LoVo (cell line): Measurements from ENCODE around the gene CMPK1.
A peak's percentile ranks its signal among the peaks of the same experiment; 100 is the strongest.
"Not testable (repeated sequence)": the region's sequence is repeated elsewhere in the genome, so short reads cannot be mapped to it uniquely, and the experiment has no call there.

ENCODE experiments used
- DNase-seq: peaks from one replicate; pipeline ENCODE4 v3.0.0-alpha.2; 2016; ENCODE audit warnings: low spot score

Gene CMPK1

GRCh38 chr1:47338249-47339077, 4.9 kb downstream of the CMPK1 start:
- DNase-seq, result no peak

- DNase-seq, result no peak
Observed at GRCh38 chr1:47340227-47340626, 6.6 kb downstream of the CMPK1 start.

DNA sequence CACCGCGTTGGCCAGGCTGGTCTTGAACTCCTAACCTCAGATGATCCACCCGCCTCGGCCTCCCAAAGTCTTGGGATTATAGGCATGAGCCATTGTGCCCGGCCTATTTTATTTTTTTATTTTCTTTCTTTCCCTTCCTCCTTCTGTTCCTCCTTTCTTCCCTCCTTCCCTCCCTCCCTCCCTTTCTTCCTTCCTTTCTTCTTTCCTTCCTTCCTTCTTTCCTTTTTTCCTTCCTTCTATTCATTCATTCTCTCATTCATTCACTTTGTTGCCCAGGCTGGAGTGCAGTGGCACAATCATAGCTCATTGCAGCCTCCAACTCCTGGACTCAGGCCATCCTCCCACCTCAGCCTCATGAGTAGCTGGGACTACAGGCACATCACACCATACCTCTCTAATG, 13.4 kb downstream of the CMPK1 start:
- not testable (repeated sequence) for DNase-seq

- DNase-seq, result no peak
Observed at GRCh38 chr1:47347735-47348134, 14.1 kb downstream of the CMPK1 start.

DNA sequence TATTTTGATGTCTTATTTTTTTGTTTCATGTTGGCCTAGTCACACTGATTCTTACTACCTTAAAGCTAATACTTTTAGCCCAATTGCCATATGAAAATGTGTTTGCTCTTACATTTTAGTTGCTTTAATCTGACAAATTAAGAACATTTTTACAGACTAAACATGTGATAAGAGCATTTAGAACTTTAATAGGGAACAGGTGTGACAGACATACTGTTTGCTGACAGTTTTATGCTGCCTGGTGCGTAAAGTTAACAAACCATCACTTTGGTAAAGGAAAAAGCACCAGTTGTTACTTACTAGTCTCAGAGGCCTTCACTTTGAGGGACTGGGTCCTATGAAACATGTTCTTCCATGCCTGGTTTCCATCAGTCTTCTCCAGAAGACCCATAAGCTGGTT, 14.7 kb downstream of the CMPK1 start:
- no peak for DNase-seq

- DNase-seq, result no peak
Observed at GRCh38 chr1:47351305-47351704, 17.7 kb downstream of the CMPK1 start.

DNA sequence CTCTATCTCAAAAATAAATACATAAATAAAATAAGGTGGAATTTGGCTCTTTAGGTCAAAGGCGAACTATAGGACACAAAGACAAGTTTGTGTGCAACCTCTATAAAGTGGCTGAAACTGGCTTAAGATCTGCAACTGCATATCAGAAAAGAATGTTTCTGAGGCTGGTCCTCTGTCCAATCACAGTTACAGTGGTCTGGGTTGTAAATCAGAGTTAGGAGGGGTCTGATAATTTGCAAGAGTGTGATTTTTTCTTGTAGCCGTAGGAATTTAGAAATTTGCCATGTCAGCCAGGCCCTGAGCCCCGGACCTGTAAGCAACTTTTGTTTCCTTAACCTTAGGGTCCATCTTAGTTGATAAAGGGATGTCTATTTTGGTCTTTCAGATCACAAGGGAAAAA, 27.8 kb downstream of the CMPK1 start:
- no peak for DNase-seq

DNA sequence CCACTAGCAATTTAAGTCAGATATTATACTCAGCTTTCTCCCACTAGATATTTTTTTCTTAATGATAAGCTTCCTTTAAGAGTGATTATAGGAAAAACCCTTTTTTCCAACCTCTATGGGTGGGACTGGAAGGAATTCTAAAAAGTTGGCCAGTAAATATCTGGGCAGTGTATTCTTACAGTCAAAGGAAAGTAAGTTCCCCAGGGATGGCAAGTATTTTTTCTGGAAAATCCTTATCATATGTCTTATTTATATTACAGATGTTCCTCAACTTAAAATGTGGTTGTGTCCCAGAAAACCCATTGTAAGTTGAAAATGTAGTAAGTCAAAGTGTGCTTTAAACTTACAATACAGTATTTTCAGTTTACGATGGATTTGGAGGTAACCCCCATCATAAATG, 29.2 kb downstream of the CMPK1 start:
- DNase-seq, result no peak

- no peak for DNase-seq
Observed at GRCh38 chr1:47367651-47368050, 34.1 kb downstream of the CMPK1 start.

GRCh38 chr1:47371016-47371517, 37.5 kb downstream of the CMPK1 start:
- DNase-seq, result no peak

- DNase-seq, result no peak
Observed at GRCh38 chr1:47374501-47374900, 40.9 kb downstream of the CMPK1 start.

- DNase-seq, result no peak
Observed at GRCh38 chr1:47378147-47378546, 44.6 kb downstream of the CMPK1 start.

DNA sequence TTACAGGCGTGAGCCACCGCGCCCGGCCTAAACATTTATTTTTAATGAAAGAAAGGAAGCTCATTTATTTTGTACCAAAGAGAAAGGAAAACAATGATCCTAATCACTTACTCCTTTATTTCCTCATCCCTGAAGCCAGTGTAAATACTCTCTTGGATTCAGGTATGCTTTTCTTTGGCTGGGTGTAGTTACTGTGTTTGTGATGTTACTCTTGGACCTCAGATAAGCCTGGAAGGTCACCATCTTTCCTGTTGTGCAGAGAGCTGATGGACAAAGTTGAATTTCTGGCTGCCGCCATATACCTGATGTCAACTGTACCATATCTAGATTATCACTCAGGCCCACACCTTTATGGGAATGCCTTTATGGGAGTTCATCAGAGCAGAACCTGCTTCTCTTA, 47.1 kb downstream of the CMPK1 start:
- no peak for DNase-seq

GRCh38 chr1:47382399-47382983, 48.9 kb downstream of the CMPK1 start:
- no peak for DNase-seq

GRCh38 chr1:47384083-47384482, 50.5 kb downstream of the CMPK1 start:
- DNase-seq, result no peak

DNA sequence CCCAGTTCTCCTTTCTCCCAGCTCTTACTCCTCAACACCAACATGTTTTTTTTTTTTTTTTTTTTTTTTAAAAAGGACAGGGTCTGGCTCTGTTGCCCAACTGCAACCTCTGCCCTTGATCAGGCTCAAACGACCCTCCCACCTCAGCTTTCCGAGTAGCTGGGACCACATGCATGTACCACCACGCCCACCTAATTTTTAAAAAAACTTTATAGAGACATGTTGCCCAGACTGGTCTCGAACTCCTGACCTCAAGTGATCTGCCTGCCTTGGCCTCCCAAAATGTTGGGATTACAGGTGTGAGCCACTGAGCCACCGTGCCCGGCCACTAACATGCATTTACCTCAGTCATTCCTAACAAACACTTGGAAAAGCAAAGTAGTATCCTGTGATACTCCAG, 51.4 kb downstream of the CMPK1 start:
- no peak for DNase-seq

DNA sequence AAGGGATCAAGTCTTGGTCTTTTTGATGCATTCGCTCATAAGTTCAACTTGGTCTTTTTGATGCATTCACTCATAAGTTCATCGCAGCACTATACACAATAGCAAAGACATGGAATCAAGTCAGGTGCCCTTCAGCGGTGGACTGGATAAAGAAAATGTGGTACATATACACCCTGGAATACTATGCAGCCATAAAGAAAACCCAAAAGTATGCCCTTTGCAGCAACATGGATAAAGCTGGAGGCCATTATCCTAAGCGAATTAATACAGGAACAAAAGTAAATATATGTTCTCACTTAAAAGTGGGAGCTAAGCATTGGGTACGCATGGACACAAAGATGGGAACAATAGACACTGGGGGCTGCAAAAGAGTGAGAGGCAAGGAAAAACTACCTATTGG, 52.7 kb downstream of the CMPK1 start:
- no peak for DNase-seq

DNA sequence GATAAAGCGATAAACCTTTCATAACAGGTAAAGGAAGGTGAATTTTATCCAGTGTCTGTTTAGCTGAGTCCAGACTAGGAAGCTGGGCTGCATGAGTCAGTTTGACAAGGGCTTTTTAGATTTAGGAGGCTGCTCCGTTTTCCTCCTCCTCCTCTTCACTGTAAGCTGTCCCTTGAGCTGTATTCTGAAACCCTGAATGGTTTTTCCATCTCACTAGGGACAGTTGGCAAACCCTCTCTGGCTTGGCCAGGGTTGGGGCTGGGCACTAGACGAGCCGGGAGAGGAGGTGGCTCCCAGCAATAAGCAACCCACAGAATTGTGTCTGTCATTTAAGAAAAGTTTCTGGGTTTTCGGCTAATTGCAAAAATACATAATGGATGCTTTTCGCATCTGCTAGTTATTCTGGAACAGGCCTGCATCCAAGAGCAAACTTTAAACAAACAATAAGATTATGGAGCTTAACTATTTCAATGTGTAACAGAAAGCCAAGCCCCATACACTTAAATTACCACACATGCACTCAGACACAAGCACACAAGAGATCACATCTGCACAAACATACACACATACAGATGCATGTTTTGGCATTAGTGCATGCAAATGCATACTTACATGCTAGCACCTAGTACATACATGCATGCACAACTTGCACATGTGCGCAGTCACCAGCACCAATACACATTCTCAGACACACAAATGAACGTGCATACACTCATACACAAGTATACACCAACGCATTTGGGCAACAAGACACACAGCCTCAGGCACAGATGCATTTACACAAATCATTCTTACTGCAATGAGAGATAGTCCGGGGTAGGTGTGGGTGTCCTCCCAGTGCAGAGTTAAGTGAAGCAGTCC, 54.7 kb downstream of the CMPK1 start:
- DNase-seq, result no peak

DNA sequence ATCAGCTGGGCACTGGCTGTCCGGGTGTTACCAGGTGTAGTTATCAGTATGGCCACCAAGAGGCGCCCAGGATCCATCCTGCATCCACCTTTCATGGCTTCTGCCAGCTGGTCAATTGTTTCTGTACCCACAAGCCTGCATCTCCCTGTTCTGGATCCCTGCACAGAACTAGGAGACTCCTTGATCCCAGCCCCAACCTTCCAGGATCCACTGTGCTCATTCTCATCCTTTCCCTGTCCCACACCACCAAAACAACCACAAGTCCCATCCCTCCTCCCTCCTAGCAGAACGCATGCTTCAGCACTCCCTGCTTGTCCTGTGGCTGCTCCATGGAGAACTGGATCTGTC, 55.3 kb downstream of the CMPK1 start:
- DNase-seq, result peak; percentile 45

DNA sequence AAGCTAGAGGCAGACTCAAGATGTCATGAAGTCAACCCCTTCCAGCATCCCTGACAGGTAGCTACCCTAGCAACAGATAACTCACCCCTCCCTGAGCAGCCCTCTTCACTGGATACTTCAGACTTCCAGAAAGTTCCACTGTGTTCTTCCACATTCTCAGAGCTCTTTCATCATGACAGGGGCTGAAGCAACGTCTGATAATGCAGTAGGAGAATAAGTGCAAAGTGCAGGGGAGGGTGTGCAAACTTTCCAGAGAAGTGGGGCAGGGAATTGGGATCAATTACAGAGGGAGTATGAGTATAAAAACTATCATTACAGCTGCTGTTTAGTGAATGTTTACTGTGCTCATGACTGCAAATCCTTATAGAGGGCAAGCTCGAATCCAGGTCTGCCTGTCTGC, 56.1 kb downstream of the CMPK1 start:
- no peak for DNase-seq

- DNase-seq, result no peak
Observed at GRCh38 chr1:47390843-47391242, 57.3 kb downstream of the CMPK1 start.

- DNase-seq, result no peak
Observed at GRCh38 chr1:47393141-47393540, 59.6 kb downstream of the CMPK1 start.

DNA sequence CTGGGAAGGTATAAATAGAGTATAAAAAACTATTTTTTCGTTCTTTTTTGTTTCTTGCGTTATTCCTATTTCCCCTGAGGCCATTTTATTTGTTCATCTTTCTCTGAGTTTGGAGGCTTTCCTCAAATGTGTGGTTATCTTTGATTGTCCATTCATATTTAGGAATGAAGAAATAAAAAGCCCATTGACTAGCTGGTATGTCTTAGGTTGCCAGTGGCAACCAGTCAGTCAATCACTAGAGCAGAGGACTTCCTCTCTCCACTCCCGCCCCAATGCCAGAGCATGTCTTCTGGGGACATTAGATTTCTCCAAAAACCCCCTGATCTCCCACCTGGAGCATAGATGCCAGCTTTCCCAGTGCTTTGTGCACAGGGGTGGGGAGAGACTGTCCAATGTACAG, 61.8 kb downstream of the CMPK1 start:
- no peak for DNase-seq
